NCI-H69 (cell line): Measurements from ENCODE around the gene IKBKG.
A peak's percentile ranks its signal among the peaks of the same experiment; 100 is the strongest.
"Not testable (repeated sequence)": the region's sequence is repeated elsewhere in the genome, so short reads cannot be mapped to it uniquely, and the experiment has no call there.

Experiments
- DNase-seq: peaks from one replicate; lab custom pipeline; 2025; lab: John Stamatoyannopoulos, UW

Gene IKBKG

DNA sequence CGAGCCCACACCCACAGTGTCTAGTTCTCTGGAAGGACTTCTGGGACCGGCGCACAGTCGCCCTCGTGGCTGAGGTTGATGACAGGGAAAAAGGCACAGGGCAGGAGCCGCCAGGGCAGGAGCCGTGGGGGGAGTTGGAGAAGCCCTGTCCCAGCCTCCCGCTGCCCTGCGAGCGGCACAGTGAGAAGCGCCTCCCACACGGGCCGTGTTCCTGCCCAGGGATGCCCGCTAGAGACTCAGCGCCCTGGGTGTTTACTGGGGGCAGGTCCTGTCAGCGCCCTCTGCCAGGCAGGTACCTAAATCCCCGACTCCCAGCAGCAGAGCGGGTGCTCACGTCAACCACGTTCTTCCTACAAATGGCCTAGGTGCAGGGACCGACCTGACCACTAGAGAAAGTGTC lies 11.5 kb downstream of the IKBKG start:
- DNase-seq: not testable (repeated sequence)

DNA sequence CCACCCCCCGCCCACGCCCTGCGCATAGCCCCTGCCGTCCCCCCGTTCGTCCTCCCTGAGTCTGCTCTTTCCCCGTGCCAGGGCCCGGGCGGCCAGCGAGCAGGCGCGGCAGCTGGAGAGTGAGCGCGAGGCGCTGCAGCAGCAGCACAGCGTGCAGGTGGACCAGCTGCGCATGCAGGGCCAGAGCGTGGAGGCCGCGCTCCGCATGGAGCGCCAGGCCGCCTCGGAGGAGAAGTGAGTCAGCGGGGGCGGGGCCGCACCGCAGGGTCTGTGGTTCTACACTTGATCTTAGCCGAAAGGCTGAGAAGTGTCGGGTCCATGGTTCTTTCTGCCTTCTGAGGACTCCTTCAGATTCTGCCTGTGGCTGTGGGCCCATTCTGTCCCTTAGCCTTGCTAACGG lies 12.9 kb downstream of the IKBKG start:
- DNase-seq: not testable (repeated sequence)

DNA sequence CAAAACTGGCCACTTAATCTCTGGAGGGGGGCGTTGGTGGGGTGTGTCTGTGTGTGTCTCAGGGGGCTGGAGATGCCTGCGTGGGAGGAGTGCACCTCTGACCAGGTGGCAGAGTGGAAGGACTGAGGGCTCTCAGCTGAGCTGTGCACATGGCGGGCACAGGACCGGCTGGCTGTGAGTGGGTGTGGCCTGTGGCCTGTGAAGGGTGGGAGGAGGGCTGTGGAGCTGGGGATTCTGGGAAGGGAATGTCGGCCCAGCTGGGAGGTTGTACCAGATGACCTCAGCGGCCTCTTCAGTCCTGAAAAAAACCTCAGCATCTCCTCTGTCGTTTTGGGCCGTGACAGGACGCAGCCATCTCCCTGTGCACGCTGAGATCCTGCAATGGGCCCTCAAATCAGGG lies 14.9 kb downstream of the IKBKG start:
- DNase-seq: not testable (repeated sequence)

DNA sequence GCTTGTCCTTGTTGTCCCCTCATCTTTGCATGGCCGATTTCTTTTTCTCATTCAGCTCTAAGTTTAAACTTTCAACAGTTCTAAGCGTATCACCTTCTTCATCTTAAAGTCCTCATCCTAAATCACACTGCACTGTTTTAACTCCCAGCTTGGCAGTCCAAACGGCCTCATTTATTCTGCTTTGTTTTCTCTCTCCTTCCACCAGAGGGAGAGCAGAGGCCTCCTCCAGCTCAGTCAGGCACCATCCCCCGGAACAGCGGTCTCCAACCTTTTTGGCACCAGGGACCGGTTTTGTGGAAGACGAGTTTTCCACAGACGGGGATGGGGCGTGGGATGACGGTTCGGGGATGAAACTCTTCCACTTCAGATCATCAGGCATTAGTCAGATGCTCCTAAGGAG lies 22.9 kb downstream of the IKBKG start:
- DNase-seq: not testable (repeated sequence)

DNA sequence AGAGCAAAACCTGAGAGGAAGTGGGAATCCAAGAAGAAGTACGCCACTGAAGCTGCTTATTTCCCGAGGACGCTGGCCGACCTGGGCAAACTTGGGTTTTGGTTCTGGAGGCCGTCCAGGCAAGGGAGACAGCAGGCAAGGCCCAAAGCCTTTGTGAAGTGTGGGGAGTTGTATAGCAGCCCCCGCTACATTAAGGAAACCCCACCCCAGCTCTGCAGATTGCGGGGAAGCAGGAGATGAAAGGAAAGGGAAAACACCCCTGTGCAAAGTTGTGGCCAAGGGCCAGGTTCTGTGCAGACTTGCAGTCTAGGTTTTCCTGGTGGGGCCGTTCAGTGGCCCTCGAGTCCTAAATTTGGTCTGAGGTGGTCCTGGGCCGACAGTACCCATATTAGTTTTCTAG lies 25.6 kb downstream of the IKBKG start:
- not testable (repeated sequence) for DNase-seq

DNA sequence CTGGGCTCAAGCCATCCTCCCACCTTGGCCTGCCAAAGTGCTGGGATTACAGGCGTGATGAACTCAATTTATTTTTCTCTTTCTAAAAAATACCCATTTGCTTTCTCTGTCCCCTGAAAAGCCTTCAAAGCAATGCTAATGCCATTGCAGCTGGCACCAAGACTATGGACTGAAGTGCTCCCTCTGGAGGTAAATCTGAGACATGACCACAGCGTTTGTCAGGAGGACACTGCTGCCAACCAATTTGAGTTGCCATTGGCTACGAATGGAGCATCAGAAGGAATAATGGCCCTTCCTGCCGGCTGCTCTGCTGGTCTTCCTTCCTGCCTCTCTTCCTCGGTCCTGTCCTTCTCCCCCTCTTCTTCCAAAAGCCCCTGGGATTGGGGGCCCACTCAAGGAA lies 27.7 kb downstream of the IKBKG start:
- DNase-seq: not testable (repeated sequence)

DNA sequence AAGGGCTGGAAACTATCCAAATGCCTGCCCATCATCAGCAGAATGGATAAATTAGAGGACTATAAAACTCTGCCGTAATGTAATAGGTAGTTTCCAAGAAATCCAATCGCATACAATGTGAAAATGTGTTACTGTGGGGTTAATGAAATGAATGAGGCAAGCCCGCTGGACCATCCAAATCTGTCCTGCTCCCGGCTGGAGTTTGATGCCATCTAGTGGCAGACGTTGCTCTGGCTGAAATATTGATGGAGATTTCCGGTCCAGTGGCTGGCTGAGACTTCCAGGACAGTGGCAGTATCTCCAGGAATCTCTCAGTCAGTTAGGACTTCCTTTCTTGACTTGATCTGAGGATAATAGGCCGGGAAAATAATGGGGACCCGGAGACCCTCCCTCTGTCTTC lies 35.6 kb downstream of the IKBKG start:
- DNase-seq: not testable (repeated sequence)

DNA sequence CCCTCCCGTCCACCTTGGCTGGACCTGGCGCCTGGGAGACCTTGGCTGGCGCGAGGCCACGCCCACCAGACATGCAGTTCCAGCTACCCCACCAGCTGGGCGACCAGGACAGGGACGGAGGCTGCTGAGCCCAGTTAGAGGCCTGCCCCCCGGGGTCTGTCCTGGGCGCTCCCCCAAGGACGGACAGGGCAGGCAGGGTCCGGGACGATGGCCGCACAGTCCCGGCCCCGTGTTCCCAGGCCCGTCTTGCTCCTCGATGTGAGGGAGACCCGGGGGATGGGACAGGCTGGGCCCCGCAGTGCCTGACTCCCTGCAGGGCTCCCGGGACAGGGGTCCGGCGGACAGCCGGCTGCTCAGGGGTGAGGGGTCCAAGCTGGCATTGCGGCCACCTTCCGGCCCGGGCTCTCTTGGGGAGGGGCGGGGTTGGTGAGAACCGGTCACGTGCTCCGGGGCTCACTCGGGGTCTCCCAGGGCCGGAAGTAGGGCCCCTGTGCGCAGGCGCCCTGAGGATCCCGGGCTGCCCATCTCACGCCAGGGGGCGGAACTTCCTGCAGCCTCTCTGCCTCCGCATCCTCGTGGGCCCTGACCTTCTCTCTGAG lies 37.3 kb downstream of the IKBKG start, which contains the start of gene CTAG1A:
TSS of gene CTAG1A (plus strand) at position 549 of the 599 bp plus-strand sequence. CDS start 74 bp downstream, outside the sequence.
- DNase-seq: not testable (repeated sequence)

DNA sequence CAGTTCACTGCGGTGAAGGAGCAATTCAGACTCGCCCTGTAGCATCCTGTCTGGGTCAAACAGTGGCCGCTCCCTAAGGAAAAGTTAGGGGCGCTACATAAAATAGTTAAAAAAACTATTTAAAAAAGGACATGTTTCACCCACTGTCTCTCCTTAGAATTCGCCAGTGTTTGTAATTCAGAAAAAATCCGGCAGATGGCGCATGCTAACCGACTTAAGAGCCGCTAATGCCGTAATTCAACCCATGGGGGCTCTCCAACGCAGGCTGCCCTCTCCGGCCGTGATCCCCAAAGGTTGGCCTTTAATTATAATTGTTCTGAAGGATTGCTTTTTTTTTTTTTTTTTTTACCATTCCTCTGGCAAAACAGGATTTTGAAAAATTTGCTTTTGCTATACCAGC lies 43.0 kb downstream of the IKBKG start:
- DNase-seq: not testable (repeated sequence)

DNA sequence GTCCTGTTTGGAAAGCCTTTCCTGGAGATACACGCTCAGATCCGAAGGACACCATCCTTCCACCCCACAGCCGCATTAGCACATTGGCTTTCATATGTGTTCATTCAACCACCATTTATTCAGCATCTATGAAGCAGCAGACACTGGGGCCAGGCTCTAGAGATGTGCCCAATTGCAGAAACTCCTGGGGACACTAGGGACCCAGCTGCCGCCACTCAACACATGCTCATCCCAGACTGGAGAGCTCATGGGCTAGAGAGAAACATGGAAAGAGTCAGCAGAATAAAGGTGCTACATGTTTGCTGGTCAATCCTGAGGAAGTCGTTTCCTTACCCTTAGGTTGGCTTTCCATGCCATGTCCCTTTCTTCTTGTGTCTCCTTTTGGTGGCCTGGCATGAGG lies 45.1 kb downstream of the IKBKG start:
- DNase-seq: no peak

DNA sequence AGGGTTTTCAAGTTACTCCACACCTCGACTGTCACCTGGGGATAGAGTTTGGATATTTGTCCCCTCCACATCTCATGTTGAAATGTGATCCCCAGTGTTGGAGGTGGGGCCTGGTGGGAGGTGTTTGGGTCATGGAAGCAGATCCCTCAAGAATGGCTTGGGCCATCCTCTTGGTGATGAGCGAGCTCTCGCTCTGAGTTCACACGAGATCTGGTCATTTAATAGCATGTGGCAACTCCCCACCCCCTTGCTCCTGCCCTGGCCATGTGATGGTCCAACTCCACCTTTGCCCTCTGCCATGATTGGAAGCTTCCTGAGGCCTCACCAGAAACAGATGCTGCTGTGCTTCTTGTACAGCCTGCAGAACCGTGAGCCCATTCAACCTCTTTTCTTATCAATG lies 45.8 kb downstream of the IKBKG start:
- DNase-seq: no peak

DNA sequence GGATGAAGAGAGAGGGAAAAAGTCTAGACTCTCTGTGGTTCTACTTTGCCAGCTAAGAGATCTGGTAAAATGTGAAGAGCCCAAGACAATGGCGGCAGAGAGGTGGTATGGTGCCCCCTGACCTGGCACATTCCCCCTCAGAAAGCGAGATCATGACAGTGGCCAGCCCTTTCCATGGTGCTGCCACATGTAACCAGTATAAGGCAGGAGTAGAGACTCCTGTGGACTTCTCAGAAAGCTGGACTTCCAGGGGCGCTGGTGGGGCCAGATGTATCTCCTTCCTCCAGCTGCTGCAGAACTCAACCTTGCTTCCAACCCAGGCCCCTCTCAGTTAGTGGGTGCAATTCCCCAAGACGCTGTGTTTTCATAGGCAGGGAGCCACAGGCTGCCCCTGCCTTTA lies 47.1 kb downstream of the IKBKG start:
- DNase-seq: no peak

DNA sequence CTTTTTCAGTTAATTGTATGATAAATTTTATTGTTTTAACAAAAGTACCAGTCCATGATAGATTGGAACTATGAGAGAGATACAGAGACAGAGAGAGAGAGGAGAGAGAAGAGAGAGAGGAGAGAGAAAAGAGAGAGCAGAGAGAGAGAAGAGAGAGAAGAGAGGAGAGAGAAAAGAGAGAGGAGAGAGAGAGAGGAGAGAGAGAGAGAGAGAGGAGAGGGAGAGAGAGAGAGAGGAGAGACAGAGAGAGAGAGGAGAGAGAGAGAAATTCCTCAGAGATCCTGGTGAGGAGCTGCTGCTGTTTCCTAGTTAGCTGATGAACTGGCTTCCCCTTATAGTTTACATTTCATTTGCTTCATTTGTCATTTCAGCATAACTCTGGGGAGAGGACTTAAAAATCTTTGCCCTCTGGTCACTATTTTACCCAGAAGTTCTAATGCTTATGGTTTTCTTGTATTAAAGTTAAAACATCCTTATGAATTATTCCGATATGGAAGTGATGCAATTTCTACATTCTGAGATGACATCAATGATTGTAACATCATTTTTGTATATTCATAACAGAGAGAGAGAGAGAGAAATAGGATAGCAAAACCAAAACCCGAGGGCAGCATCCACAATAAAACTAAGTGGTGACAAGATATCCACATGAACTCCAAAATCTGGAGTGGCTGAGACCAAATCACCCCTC lies 48.3 kb downstream of the IKBKG start:
- no peak for DNase-seq

DNA sequence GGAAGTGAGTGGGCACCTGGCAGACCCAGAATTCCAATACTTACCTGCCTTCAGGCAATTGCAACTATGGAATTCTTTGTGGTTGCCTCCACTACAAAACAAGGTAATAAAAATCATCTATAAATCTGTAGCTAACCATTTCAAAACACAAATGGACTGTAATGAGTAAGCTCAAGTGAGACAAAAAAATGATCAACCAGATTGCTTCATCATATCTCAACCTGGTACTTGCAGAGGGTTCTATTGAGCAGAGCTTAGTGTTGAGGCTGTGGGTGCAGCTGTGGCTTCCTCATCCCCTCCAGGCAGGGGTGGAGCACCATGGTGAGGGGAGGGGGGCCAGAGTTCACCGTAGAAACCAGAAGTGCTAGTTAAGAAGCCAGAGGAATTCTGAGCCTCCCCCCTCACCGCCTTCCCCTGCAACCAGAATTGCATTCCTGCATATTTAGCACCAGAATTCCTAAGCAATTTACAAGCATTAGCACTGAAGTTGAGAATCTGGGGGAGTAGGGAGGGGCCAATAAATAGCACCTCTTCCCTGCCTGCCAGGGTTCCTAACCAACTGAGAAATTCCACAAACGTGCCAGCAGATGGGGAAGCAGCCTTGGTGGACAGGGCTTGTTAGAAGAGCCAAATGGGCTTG lies 49.0 kb downstream of the IKBKG start:
- no peak for DNase-seq

DNA sequence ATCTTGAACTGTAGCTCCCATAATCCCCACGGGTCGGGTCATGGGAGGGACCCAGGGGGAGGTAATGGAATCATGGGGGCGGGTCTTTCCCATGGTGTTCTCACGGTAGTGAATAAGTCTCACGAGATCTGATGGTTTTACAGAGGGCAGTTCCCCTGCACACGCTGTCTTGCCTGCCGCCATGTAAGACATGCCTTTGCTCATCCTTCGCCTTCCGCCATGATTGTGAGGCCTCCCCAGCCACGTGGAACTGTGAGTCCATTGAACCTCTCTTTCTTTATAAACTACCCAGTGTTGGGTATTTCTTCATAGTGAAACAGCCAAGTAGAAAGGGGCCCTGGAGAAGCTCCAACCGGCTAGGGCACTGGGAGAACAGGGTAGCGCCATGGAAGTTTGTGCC lies 49.8 kb downstream of the IKBKG start:
- no peak for DNase-seq

DNA sequence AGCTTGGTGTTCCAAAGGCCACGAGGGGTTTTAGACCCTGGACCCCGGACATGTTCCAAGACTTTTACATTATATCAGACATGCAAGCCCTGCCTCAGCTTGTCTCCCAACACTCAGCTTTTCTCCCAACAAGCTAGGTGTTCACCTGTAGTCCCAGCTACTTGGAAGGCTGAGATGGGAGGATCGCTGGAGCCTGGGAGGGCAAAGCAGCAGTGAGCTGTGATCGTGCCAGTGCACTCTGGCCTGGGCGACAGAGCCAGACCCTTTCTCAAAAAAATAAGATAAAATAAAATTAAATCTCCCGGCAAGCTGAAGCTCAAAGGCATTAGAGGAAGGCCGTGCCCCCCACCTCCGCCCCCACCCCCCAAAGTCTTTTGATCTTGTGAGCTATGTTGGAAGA lies 51.2 kb downstream of the IKBKG start:
- DNase-seq: no peak

DNA sequence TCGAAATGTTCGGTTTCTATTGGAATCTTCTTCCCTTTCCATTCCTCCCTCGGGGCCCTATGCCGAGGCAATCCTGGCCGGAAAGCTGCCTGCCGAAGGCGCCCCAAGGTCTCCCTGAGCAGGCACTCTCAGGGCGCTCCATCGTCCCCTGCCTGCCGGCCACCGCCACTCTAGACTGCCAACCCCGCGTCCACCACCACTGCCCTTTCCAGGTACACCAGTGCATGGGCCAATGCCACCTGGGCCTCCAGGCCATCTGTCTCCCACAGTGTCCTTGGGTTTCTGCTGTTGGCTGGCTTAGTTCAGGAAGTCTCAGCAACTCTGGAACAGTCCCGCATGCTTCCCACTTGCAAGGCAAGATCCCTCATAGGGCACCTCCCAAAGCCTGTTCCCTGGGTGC lies 52.1 kb downstream of the IKBKG start:
- no peak for DNase-seq

DNA sequence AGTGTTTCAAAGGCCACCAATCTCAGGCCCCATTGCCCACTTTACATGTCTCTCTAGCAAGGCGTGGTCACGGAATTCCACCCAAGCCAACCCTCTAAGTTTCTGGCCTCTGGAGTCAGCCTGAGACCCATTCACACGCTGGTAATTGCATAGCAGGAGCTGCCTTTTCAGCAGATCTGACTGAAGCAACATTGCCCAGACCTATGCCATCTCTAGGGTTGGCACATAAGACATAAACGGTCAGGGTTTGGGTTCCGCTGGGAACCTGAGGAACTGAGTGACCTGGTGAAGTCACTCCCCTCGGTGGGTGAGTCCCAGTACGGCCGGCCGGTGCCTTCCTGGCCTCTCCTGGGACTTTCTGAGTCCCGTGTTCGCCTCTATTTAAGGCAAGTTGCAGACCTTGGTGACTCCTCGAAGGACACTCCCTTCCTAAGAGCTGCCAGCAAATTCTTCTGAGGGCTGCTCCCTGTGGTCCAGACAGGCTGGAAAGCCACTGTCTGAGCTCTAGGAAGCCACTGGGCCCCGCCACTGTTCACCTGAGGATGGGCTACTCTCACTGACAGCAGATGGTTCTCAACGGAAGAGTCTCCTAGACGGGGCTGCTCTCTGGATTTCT lies 53.4 kb downstream of the IKBKG start:
- DNase-seq: no peak

DNA sequence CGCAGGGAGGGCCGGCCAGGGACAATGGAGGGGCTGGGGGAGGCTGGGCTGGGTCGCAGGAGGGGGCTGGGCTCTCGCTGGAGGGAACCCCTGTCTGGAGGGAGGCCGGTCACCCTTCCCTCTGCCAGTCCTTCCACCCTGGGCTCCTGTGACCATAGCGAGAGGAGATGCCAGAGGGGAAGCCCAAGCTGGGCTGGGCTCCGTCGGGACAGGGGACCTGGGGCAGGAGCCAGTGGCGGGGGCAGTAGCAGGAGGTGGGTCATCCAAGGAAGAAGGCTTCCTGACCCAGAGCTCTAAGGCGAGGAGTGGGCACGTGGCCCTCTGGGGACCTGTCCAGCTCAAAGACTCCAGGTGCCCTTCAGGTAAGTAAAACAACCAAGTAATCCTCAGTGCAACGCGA lies 54.8 kb downstream of the IKBKG start:
- no peak for DNase-seq

DNA sequence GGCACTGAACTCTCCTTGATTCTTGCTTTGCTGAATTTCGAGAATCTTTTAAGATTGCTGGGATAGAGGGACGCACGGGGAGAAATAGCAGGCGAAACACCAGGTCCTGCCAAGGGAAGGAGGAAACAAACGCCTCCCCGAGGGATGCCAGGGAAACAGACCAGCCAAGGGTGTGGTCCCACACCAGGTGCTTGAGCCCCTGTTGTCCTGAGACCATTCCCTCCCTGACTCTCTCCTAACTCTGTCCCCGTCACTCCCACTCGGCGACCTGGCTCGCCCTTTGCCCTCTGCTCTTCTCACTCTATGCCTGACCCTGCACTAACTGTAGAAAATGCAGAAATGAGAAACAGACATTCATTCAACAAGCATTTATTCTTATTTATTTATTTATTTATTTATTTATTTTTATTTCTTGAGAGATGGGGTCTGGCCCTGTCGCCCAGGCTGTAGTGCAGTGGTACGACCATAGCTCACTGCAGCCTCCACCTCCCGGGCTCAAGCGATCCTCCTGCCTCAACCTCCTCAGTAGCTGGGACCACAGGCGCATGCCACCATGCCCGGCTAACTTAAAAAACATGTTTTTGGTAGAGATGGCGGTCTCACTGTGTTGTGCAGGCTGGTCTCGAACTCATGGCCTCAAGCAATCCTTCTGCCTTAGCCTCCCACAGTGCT lies 55.5 kb downstream of the IKBKG start:
- no peak for DNase-seq

DNA sequence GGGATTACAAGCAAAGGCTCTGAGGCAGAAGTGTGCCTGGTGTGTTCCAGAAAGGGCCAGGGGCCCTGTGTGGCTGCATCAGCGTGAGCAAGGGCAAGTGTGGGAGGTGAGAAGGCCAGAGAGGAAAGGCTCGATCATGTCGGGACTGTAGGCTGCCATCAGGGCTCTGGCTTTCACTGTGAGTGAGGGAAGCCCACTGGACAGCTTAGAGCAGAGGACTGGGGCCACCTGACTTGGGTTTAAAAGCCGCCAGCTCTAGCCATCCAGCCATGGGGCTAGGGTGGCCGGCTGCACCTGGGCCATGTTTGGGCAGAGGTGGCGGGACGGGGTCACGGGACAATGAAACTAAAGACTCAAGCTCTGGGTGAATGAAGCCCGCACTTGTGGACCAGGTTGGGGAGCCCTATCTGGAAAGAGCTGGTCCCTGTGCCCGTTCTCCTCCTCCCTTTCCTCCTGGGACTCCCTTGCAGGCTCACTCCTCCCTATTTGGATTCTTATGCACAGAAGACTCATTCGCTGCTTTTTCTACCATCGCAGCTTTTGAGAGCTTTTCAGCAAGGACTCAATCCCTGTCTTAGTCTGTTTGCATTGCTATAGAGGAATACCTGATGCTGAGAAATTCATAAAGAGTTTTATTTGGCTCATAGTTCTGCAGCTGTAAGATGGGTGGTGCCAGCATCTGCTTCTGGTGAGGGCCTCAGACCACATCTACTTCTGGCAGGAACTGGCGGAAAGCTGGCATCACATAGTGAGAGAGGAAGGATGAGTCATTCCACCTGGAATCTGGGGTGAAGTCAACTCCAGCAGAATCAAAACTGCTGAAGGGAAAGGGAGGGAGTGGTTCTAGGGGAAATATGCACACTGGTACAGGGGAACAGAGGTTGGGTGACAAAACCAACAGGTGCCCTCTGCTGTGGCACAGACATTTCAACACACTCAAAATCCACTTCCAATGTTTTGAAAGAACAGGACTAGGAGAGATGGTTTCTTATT lies 56.3 kb downstream of the IKBKG start:
- DNase-seq: peak; percentile 5
